CD14-positive monocyte (primary cell): Measurements from ENCODE around the gene CDSN. TPM values are rescaled to one million over a fixed set of nuclear protein-coding genes. Genes with fewer than 3 reads are reported as not detected.

Source experiments
- DNase-seq, 3 donors: peaks; one replicate each; pipeline ENCODE4 v3.0.0-alpha.2; 2011 to 2022
- H2AFZ ChIP-seq: 2 replicates; pipeline ENCODE4 v1.6.0; 2012; ENCODE audit warnings: mild to moderate bottlenecking, low read depth, low read length, inconsistent platforms; ENCODE audit not compliant: insufficient read depth, poor library complexity, severe bottlenecking
- H3K27ac ChIP-seq, 2 donors: 1 replicate in 1 of 2; 2 replicates in 1 of 2; pipeline ENCODE4 v1.5.1; 2012 to 2013; ENCODE audit warnings: low read length in 2 of 2, control low read depth in 1 of 2, inconsistent platforms in 1 of 2, low read depth in 1 of 2, mild to moderate bottlenecking in 1 of 2
- H3K27me3 ChIP-seq, 2 donors: one replicate each; pipeline versions ENCODE4 v1.6.0 to v1.6.1; 2011 to 2013; ENCODE audit warnings: low read length in 2 of 2; ENCODE audit not compliant: control insufficient read depth in 2 of 2, insufficient read depth in 2 of 2
- H3K36me3 ChIP-seq, 2 donors: replicated peaks in 1 of 2; 1 replicate in 1 of 2; 2 replicates in 1 of 2; pipeline versions ENCODE4 v1.5.1 to v1.6.1; 2012 to 2013; ENCODE audit warnings: low read length in 2 of 2, control low read depth in 1 of 2, inconsistent platforms in 1 of 2, mild to moderate bottlenecking in 1 of 2; ENCODE audit not compliant: insufficient read depth in 2 of 2, control insufficient read depth in 1 of 2
- H3K4me1 ChIP-seq, 2 donors: 1 replicate in 1 of 2; 2 replicates in 1 of 2; pipeline versions ENCODE4 v1.5.1 to v1.6.1; 2012 to 2013; ENCODE audit warnings: low read length in 2 of 2, control low read depth in 1 of 2, inconsistent platforms in 1 of 2, mild to moderate bottlenecking in 1 of 2, moderate library complexity in 1 of 2; ENCODE audit not compliant: insufficient read depth in 2 of 2, control insufficient read depth in 1 of 2
- H3K4me2 ChIP-seq: replicated peaks from 2 replicates; pipeline ENCODE3; 2012; ENCODE audit warnings: low read length, moderate library complexity, mild to moderate bottlenecking; ENCODE audit not compliant: poor library complexity, severe bottlenecking; ENCODE audit errors: extremely low read depth
- H3K4me3 ChIP-seq, 3 experiments: fragments of 200-600 bp in 1 of 3; sonication (generic) in 1 of 3; replicated peaks in 1 of 3; 1 replicate in 2 of 3; 2 replicates in 1 of 3; pipeline ENCODE4 v1.5.1; 2011 to 2013; ENCODE audit warnings: low read length in 3 of 3, mild to moderate bottlenecking in 3 of 3, control low read depth in 2 of 3, low read depth in 2 of 3, inconsistent platforms in 1 of 3, moderate library complexity in 1 of 3
- H3K79me2 ChIP-seq: 2 replicates; pipeline ENCODE4 v1.6.0; 2012; ENCODE audit warnings: mild to moderate bottlenecking, control low read depth, inconsistent platforms, low read length, moderate library complexity; ENCODE audit not compliant: insufficient read depth
- H3K9ac ChIP-seq: 2 replicates; pipeline ENCODE4 v1.6.0; 2017; ENCODE audit warnings: low read length, mild to moderate bottlenecking; ENCODE audit not compliant: insufficient read depth, poor library complexity, severe bottlenecking
- H3K9me3 ChIP-seq, 2 donors: replicated peaks in 1 of 2; 1 replicate in 1 of 2; 2 replicates in 1 of 2; pipeline versions ENCODE4 v1.5.1 to v1.6.1; 2012 to 2013; ENCODE audit warnings: low read length in 2 of 2, control low read depth in 1 of 2; ENCODE audit not compliant: control insufficient read depth in 1 of 2, insufficient read depth in 1 of 2
- H4K20me1 ChIP-seq: 2 replicates; pipeline ENCODE4 v1.6.0; 2012; ENCODE audit warnings: mild to moderate bottlenecking, low read length, control low read depth, moderate library complexity; ENCODE audit not compliant: insufficient read depth
- H3K27ac Mint-ChIP-seq, 7 donors: one replicate each; pipeline ENCODE4 v1.8.0; 2020; ENCODE audit warnings: mild to moderate bottlenecking in 7 of 7, mixed read lengths in 7 of 7, moderate library complexity in 6 of 7, inconsistent platforms in 2 of 7
- H3K27me3 Mint-ChIP-seq, 3 donors: one replicate each; pipeline ENCODE4 v1.8.0; 2021 to 2022; ENCODE audit warnings: low read depth in 3 of 3, mild to moderate bottlenecking in 3 of 3, mixed read lengths in 3 of 3, moderate library complexity in 3 of 3, inconsistent platforms in 1 of 3
- H3K36me3 Mint-ChIP-seq, 2 donors: one replicate each; pipeline ENCODE4 v1.8.0; 2020; ENCODE audit warnings: mixed read lengths in 2 of 2, inconsistent platforms in 1 of 2, mild to moderate bottlenecking in 1 of 2
- H3K4me1 Mint-ChIP-seq: one replicate; pipeline ENCODE4 v1.8.0; 2020; ENCODE audit warnings: mild to moderate bottlenecking, mixed read lengths
- H3K4me3 Mint-ChIP-seq, 2 donors: one replicate each; pipeline ENCODE4 v1.8.0; 2020; ENCODE audit warnings: mild to moderate bottlenecking in 2 of 2, mixed read lengths in 2 of 2, moderate library complexity in 1 of 2
- H3K9me3 Mint-ChIP-seq, 7 donors: one replicate each; pipeline ENCODE4 v1.8.0; 2020 to 2022; ENCODE audit warnings: mixed read lengths in 7 of 7, mild to moderate bottlenecking in 6 of 7, moderate library complexity in 6 of 7, inconsistent platforms in 2 of 7
- CTCF ChIP-seq: fragments of 200-600 bp; IDR thresholded peaks from one replicate; pipeline ENCODE4 v1.8.0; 2022; ENCODE audit warnings: antibody characterized with exemption, mild to moderate bottlenecking
- WGBS: methylation state at CpG from one replicate; pipeline ENCODE4 v1.1.5; 2013; ENCODE audit warnings: missing lambda C conversion rate; ENCODE audit not compliant: insufficient coverage; 5-methylcytosine and 5-hydroxymethylcytosine counted together
- intact Hi-C, 2 donors: fragments of 100-400 bp; cut with micrococcal nuclease; formaldehyde crosslinking; loops; one replicate each; pipeline versions ENCODE4 v1.15.0 to v1.15.1; 2023
- polyA plus RNA-seq, 3 donors: library from polyadenylated mRNA; depleted of rRNA in 1 of 3; unstranded in 2 of 3; stranded (reverse) in 1 of 3; fragments of 300-500 nt in 2 of 3; fragments of >200 nt in 1 of 3; fragmentation: Illumina TruSeq in 2 of 3; gene quantifications; 1 replicate in 2 of 3; 2 replicates in 1 of 3; pipeline ENCODE4 v1.2.3, GENCODE V29; 2012 to 2021

Gene CDSN
- polyA plus RNA-seq, 3 donors, result not detected

DNA sequence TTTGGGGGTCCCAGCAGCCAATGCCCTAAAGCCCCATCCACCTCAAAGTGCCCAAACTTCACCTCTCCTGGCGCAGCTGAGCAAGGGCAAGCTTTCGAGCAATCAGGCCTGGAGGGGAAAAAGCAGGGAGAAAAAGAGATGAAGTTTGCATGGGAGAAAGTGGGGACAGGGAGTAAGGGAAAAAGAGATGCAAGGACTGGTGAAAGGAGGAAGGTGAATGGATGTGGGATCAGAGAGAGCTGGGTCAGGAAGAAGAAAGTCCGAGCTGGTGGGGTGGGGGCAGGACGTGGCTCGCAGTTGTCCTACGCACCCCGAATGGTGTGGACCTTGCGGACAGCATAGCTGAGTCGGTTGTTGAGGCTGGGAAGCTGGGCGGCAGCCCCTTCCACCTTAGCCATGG, 25.1 kb upstream of the CDSN start:
- Mint-ChIP-seq H3K27me3 (no peaks in the 10 kb centered on the region), H3K4me3 (no peak overlapping the region), H3K27ac (no peak overlapping the region), H3K9me3 (no peaks in the 10 kb centered on the region), H3K36me3 (peaks cover 28 to 34% of the 10 kb centered on the region in 2 donors), H3K4me1 (no peaks in the 10 kb centered on the region)
- Histone ChIP-seq H3K9ac (no peak overlapping the region), H3K4me2 (no peak overlapping the region), H3K27ac (no peak overlapping the region), H2AFZ (no peak overlapping the region), H3K4me1 (no peaks in the 10 kb centered on the region), H3K4me3 (no peak overlapping the region), H4K20me1 (no peaks in the 10 kb centered on the region), H3K36me3 (peaks cover 15 to 42% of the 10 kb centered on the region in 2 donors), H3K9me3 (no peaks in the 10 kb centered on the region), H3K27me3 (no peaks in the 10 kb centered on the region), H3K79me2 (no peaks in the 10 kb centered on the region)
- intact Hi-C loops, result no loop called here
- no peak for DNase-seq
- TF ChIP-seq CTCF, result no peak
- 94% methylated on average over 3 of the region's 10 CpGs for WGBS

- Histone ChIP-seq H4K20me1 (no peaks in the 10 kb centered on the region), H3K4me1 (no peaks in the 10 kb centered on the region), H3K79me2 (no peaks in the 10 kb centered on the region), H3K9ac (no peak overlapping the region), H3K4me3 (no peak overlapping the region), H3K27me3 (no peaks in the 10 kb centered on the region), H3K27ac (no peak overlapping the region), H2AFZ (no peak overlapping the region), H3K9me3 (no peaks in the 10 kb centered on the region), H3K4me2 (no peak overlapping the region), H3K36me3 (peaks cover 15 to 38% of the 10 kb centered on the region in 2 donors)
- 100% methylated on average over 2 of the region's 11 CpGs for WGBS
- peaks cover 0 to 3% (median 0%) of the 10 kb centered on the region in 3 donors for H3K27me3 Mint-ChIP-seq
- DNase-seq, result no peak
- peak overlapping the region in 3 of 7 donors; percentile 9 to 75 (median 34) for H3K27ac Mint-ChIP-seq
- H3K9me3 Mint-ChIP-seq, result no peaks in the 10 kb centered on the region
- H3K36me3 Mint-ChIP-seq, result peaks cover 25 to 32% of the 10 kb centered on the region in 2 donors
- no peak for TF ChIP-seq CTCF
- intact Hi-C loops, result no loop called here
- H3K4me3 Mint-ChIP-seq, result no peak overlapping the region
- H3K4me1 Mint-ChIP-seq, result no peaks in the 10 kb centered on the region
These were observed 24.7 kb upstream of the CDSN start for GRCh38 chr6:31144970-31145340.
